NOMO-1 (cell line): ENCODE results near the gene MGAT5.

Experiments
- DNase-seq, 2 experiments: peaks; one replicate each; lab custom pipeline; 2025; ENCODE audit not compliant: unreplicated experiment in 2 of 2; lab: John Stamatoyannopoulos, UW

Gene MGAT5

GRCh38 chr2:134493797-134494196, 239.9 kb downstream of the MGAT5 start:
- DNase-seq, result no peak

- no peak for DNase-seq
Measured at GRCh38 chr2:134498654-134499053, 244.8 kb downstream of the MGAT5 start.

- DNase-seq, result no peak
Measured at GRCh38 chr2:134499307-134499926, 245.5 kb downstream of the MGAT5 start.

- no peak for DNase-seq
Measured at GRCh38 chr2:134500211-134500935, 246.5 kb downstream of the MGAT5 start.

GRCh38 chr2:134501476-134502091, 247.7 kb downstream of the MGAT5 start:
- DNase-seq, result no peak

- DNase-seq, result no peak
Measured at GRCh38 chr2:134502104-134502503, 248.2 kb downstream of the MGAT5 start.
